NCI-H1694 treated with DMSO at 0.1 percent for 48 hours (cell line): ENCODE measurements around the gene FUT8.

ENCODE experiments used
- DNase-seq: peaks from one replicate; lab custom pipeline; 2025; lab: John Stamatoyannopoulos, UW

Gene FUT8

GRCh38 chr14:65558363-65558762 lies 145.8 kb downstream of the FUT8 start:
- no peak for DNase-seq

DNA sequence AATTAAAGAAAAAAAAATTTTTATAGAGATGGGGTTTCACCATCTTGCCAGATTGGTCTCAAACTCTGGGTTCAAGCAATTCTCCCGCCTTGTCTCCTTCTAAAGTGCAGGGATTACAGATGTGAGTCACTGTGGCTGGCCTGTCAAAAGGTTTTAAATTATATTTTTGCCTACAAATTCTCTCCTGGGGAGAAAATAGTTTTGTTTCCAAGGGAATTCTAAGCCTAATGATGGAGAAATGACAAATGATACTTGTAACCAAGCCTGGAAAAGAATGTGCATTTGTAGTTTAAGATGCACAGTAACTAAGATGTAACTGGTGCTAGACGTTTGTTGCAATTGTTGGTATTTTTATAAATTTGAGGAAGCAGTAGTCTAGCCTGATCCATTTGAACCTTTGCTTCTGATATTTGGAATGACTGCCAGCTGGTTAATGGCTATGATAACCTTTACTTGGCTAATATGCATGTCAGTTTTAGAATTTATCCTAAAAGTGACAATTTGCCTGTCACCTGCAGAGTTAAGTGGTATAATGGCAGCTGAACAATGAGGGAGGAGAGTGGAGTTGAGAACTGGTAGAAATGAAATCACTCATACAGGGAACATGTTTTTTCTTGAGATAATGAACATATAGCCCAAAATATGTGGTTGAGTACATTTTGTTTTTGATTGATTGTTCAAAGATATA lies 148.0 kb downstream of the FUT8 start:
- no peak for DNase-seq

DNA sequence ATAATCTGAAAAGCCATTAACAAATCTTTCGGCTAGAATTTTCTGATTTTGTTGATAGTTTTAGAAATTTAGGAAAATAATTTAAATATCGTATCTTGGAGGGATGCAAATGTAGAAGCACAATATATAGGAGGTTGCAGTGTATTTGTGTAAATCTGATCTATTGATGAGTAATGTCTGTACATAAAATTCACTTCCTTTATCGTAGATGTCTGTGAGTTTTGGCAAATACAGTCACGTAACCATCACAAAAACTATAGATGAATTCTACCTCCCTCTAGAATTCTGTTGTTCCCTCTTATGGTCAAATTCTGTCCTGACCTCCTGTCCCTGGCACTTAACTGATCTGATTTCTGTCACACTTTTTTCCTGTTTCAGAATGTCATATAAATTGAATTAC lies 151.8 kb downstream of the FUT8 start:
- DNase-seq, result no peak

- DNase-seq, result no peak
These were observed 153.4 kb downstream of the FUT8 start for GRCh38 chr14:65565948-65566347.

DNA sequence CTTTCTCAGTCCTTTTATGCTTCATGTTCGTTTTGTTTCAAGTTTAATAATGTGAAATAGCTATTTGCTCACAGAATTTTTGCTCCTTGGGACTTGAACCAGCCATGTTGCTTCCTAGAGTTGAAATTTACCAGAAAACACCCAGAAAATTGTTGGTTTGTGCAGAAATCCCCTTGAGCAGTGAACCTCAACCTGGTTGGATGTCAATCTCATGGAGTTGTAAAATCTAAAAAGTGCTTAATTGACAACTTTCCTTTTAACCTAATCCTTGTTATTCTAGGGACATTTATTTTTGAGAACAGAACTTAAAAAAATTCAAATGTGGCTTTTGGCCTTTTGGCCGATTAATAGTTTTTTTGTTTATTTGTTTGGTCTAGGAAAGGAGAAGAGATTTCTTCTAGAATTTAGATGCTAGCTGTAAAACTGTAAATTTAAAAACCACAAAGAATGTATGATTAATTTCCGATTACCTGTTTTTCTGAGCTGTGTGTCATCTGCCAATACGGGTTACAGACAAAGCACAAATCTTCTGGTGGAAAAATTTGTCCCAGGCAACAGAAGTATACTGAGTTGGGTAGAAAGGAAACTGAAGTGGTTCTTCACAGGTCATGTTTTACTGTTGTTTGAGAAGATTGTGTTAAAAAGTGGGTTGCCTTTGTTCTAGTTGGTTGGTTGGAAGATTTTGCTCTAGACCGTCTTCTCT lies 154.4 kb downstream of the FUT8 start:
- DNase-seq, result no peak

GRCh38 chr14:65574611-65575010 lies 162.1 kb downstream of the FUT8 start:
- DNase-seq, result no peak

GRCh38 chr14:65575389-65575788 lies 162.9 kb downstream of the FUT8 start:
- no peak for DNase-seq

- no peak for DNase-seq
These were observed 168.4 kb downstream of the FUT8 start for GRCh38 chr14:65580973-65581372.

GRCh38 chr14:65581378-65581777 lies 168.8 kb downstream of the FUT8 start:
- no peak for DNase-seq

DNA sequence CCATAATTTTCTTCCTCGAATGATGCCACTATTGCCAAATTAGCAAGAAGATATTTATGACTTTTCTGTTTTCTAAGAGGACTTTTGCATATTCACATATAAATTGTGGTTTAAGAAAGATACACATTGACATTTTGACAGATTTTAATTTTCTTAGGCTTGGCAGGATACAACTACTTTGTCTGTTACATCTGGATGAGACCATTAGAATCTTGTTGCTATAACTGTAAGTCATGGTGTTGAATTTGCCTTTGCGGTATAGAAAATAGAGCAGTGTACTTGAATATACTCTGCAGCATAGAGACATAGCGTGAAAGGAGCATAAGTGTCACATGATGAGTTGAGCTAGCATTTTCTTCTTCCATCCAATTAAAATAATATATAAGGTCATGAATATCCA lies 169.3 kb downstream of the FUT8 start:
- no peak for DNase-seq

DNA sequence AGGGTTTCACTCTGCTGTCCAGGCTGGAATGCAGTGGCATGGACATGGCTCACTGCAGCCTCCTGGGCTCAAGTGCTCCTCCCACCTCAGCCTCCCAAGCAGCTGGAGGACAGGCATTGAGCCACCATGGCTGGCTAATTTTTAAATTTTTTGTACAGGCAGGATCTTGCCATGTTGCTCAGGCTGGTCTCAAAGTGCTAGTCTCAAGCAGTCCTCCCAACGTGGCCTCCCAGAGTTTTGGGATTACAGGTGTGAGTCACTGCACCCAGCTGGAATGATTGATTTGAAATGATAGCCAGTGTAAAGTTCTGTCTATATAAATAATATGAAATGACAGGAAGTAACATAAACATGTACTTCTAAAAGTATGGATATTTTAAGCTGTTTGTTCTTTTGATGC lies 172.7 kb downstream of the FUT8 start:
- DNase-seq, result no peak

GRCh38 chr14:65588426-65589140 lies 176.1 kb downstream of the FUT8 start:
- no peak for DNase-seq

DNA sequence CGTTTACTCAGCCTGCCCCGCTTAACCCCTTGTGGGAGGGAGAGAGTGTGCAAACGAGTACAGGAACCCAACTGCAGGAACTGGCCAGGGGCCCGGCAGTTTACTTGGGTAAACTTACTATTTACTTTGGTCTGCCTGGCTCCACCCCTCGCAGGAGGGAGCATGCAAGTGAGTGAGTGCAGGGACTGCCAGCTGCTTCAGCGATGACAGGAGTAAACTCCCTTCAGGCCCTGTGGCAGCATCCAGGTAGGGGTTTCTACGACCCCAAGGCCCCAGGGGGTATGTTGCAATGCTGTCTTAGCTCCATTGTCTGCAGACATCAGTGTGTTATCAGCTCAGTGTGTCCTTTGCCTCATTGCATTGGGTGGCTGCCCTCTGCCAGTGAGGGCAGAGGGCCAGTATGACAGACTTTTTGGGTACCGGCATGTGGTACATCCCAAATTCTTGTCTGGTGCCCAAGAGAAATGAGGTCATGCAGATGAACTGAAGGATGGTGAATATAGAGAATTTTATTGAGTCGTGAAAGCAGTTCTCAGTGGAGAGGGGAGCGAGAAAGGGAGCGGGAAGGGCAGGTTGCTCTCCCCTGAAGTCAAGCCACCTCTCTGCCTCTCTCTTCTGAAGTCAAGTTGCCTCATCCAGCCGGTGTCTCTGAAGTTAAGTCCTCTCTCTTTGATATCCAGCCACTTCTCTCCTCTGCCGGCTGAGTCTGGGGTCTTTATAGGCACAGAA lies 181.8 kb downstream of the FUT8 start:
- no peak for DNase-seq

- DNase-seq, result no peak
These were observed 182.3 kb downstream of the FUT8 start for GRCh38 chr14:65594882-65595237.

DNA sequence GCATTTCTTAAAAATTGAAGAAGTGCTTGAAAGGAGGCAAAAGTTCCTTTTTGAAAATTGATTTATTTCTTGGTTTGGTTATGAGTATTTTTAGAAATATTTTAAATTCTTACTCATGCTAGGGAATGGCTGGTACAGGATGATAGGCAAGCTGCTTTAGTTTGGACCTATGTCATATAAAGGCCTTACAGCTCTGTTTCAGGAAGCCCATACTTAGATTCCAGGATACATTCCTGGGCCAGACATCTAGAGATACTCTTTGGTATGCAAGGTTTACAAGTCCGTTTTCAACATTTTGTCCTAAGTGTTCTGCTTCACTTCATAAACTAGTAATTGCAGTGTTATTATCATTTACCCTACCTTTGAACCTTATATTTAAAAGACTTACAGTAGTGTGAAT lies 186.8 kb downstream of the FUT8 start:
- no peak for DNase-seq

- DNase-seq, result no peak
These were observed 188.2 kb downstream of the FUT8 start for GRCh38 chr14:65600742-65601141.

DNA sequence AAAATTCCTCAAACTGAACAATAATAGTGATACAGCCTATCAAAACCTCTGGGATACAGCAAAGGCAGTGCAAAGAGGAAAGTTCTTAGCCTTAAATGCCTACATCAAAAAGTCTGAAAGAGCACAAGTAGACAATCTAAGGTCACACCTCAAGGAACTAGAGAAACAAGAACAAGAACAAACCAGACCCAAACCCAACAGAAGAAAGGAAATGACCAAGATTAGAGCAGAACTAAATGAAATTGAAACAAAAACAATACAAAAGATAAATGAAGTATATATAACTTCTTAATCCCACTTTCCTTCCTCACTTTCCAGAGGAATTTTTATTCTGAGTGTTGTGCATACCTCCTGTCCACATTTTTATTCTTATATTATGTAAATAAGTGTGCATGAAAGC lies 192.0 kb downstream of the FUT8 start:
- no peak for DNase-seq

DNA sequence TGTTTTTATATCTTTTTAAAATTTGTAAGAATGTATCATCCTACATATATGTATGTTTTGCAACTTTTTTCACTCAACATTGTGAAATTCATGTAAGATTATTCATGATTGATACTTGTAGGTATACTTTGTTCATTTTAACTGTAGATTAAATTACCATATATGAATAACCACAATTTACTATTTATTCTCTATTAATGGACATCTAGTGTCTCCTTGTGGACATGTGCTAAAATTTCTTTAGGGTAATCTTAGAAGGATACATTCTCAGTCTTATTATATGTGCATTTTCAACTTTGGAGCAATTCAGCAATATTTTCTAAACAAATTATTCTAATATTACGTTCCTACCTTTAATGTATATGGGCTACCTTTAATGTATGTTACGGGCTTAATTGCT lies 192.4 kb downstream of the FUT8 start:
- DNase-seq, result no peak

DNA sequence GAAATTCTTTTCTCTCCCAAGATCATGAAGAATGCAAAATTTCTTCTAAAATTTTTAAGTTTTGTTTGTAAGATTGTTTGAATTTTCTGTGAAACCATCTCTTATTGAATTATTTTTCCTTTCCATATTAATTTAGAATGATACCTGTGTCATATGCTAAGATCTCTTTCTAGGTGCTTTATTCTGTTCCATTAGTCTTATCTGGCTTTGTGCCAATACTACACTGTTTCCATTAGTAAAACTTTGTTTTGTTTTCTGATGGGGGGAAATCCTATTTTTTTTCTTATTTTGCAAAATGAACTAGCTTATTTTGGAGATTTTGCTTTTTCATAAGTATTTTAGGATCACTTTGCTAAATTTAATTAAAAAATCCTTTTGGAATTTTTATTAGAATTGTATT lies 193.9 kb downstream of the FUT8 start:
- DNase-seq, result no peak

GRCh38 chr14:65613131-65613650 lies 200.7 kb downstream of the FUT8 start:
- no peak for DNase-seq

- DNase-seq, result no peak
These were observed 206.5 kb downstream of the FUT8 start for GRCh38 chr14:65618996-65619395.

DNA sequence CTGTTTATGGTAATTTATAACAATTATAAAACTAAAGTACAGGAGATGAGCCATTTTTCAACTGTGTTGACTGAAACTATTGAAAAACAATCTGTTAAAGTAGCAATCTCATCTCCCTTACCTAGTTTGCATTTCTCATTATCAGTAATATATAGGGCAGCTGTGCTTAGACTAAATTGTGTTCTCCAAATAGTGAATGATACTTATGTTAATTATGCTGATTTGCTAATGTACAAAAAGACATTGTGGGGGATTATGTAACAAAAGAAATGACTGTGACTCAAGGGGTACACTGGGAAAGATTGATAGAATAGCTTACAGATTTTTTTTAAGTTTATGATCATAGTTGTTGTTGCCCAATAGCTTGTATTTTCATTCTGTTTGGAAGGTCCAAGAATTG lies 207.7 kb downstream of the FUT8 start:
- DNase-seq, result no peak
